ENCODE results near the gene ECE1. TPM values are rescaled to one million over a fixed set of nuclear protein-coding genes. Genes with fewer than 3 reads are reported as not detected.

The ECE1 gene
- total and polyA plus RNA-seq, 2 donors (not counting 3 experiments of a cell fraction or from before 2014, with no cell fraction given), result 437 to 562 TPM

DNA sequence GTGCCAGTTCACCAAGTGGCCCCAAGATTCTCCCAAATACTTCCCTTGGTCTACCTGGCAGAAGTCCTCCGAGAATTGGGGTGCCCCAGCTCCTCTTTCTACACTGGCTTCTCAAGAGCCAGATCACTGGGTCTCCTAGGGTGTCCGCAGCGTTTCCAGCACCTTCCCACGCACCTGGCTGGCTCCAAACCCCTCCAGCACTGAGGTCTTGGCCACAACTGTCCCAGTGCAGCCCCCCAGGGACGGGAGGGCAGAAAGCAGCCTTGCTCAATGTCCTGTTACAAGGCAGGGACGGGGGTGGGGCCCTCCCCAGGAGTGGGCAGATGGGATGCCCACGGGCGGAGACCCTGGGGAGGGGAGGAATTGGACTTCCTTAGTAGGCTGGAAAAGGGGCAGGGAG lies 1.1 kb downstream of the ECE1 start:
- H3K9ac ChIP-seq (replicated peaks; ENCODE audit: extremely low read depth, insufficient read depth, low read length), result peak overlapping the region; percentile 55
- dilution Hi-C loops (cut with MboI; ENCODE audit: extremely low pct_ligation_motif_present, low sequenced_read_pairs), result no loop called here
- DNase-seq (ENCODE audit: low read depth, low spot score) (no peak), FAIRE-seq (no peak)
- POLR2A ChIA-PET, result interaction anchor here (2.1 kb wide), 1 partner anchor 9 kb away, joined by 5 read pairs; no protein-coding TSS in a partner anchor
- peaks cover 16% of the 10 kb centered on the region for H3K4me1 ChIP-seq (ENCODE audit: control insufficient read depth, extremely low read depth, insufficient read depth, low read length)
- no peaks in the 10 kb centered on the region for H4K20me1 ChIP-seq (replicated peaks; ENCODE audit: control insufficient read depth, extremely low read depth, insufficient read depth, low read length)
- H3K27ac ChIP-seq (ENCODE audit: insufficient read depth, low read depth, low read length), result peak overlapping the region; percentile 41
- no peaks in the 10 kb centered on the region for H3K27me3 ChIP-seq (ENCODE audit: control insufficient read depth in 2 of 2, insufficient read depth in 2 of 2, low read length in 2 of 2)
- H3K9me1 ChIP-seq (replicated peaks; ENCODE audit: control insufficient read depth, extremely low read depth, insufficient read depth, low read length), result no peaks in the 10 kb centered on the region
- no peaks in the 10 kb centered on the region for H3K9me3 ChIP-seq (replicated peaks; ENCODE audit: control insufficient read depth, insufficient read depth, low read length)
- no peak overlapping the region for H2AFZ ChIP-seq (ENCODE audit: low read depth, low read length)
- CTCF ChIA-PET, result interaction anchor here (1.3 to 5.3 kb wide), 3 partner anchors 19 to 34 kb away, joined by 5 to 34 read pairs (median 6); no protein-coding TSS in a partner anchor
- peak overlapping the region; percentile 79 to 85 (median 84) for H3K4me3 ChIP-seq (replicated peaks in 1 of 3; ENCODE audit: insufficient read depth in 1 of 3, low read depth in 1 of 3, low read length in 3 of 3)
- peaks cover 42% of the 10 kb centered on the region for H3K79me2 ChIP-seq (ENCODE audit: control insufficient read depth, insufficient read depth, low read length)
- TF ChIP-seq, protein P1, sequence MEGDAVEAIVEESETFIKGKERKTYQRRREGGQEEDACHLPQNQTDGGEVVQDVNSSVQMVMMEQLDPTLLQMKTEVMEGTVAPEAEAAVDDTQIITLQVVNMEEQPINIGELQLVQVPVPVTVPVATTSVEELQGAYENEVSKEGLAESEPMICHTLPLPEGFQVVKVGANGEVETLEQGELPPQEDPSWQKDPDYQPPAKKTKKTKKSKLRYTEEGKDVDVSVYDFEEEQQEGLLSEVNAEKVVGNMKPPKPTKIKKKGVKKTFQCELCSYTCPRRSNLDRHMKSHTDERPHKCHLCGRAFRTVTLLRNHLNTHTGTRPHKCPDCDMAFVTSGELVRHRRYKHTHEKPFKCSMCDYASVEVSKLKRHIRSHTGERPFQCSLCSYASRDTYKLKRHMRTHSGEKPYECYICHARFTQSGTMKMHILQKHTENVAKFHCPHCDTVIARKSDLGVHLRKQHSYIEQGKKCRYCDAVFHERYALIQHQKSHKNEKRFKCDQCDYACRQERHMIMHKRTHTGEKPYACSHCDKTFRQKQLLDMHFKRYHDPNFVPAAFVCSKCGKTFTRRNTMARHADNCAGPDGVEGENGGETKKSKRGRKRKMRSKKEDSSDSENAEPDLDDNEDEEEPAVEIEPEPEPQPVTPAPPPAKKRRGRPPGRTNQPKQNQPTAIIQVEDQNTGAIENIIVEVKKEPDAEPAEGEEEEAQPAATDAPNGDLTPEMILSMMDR (IDR thresholded peaks at IDR 0.05; ENCODE audit: extremely low read depth in 1 of 2, insufficient read depth in 1 of 2, low read depth in 1 of 2, low read length in 2 of 2), result no peak
- TF ChIP-seq MYC (IDR thresholded peaks at IDR 0.05; ENCODE audit: low read depth, low read length), result no peak
- no peak for TF ChIP-seq POLR2A (IDR thresholded peaks at IDR 0.05; ENCODE audit: low read depth, low read length)
- TF ChIP-seq, protein P2, sequence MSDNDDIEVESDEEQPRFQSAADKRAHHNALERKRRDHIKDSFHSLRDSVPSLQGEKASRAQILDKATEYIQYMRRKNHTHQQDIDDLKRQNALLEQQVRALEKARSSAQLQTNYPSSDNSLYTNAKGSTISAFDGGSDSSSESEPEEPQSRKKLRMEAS (IDR thresholded peaks at IDR 0.05; ENCODE audit: insufficient read depth, insufficient read length), result no peak
- no peak for TF ChIP-seq FOS (IDR thresholded peaks at IDR 0.05; ENCODE audit: borderline replicate concordance, insufficient read depth, low read length)
- no peak for TF ChIP-seq GATA2 (IDR thresholded peaks at IDR 0.05; ENCODE audit: insufficient read depth, insufficient read length, low read depth, low read length)
- TF ChIP-seq POLR2AphosphoS5 (IDR thresholded peaks at IDR 0.05; ENCODE audit: insufficient read depth, low read depth, low read length), result no peak
- peak overlapping the region; percentile 83 for H3K4me2 ChIP-seq (ENCODE audit: insufficient read depth, low read length)
- intact Hi-C loops (cut with micrococcal nuclease), result loop anchor here (1.0 kb wide), 1 partner anchor 9 kb away; no protein-coding TSS in a partner anchor
- peaks cover under 1 to 8% of the 10 kb centered on the region in 2 experiments for H3K36me3 ChIP-seq (ENCODE audit: control insufficient read depth in 2 of 2, extremely low read depth in 1 of 2, insufficient read depth in 2 of 2, low read length in 2 of 2)
- BruUV-seq (replicated peaks), result no TSS peak
